A673 (cell line): ENCODE data around the gene P3H4. TPM values are rescaled to one million over a fixed set of nuclear protein-coding genes. Genes with fewer than 3 reads are reported as not detected.

Experiments
- BruUV-seq: library from RNA; stranded (reverse); fragments of 400-500 nt; replicated peaks from 2 replicates; lab custom pipeline; 2021; lab: Mats Ljungman, UMichigan
- CTCF ChIA-PET: fragments of 300-600 bp; sonication (Branson Sonifier 250); formaldehyde crosslinking; loops from one replicate; lab custom pipeline; 2022; ENCODE audit warnings: antibody characterized with exemption; lab: Charles Lee
- POLR2A ChIA-PET: fragments of 300-600 bp; sonication (Branson Sonifier 250); formaldehyde crosslinking; loops from one replicate; lab custom pipeline; 2022; ENCODE audit warnings: antibody characterized with exemption; ENCODE audit not compliant: low non-redundant PET; lab: Charles Lee
- DNase-seq: peaks from one replicate; pipeline ENCODE4 v3.0.0-alpha.2; 2015; ENCODE audit warnings: low spot score
- H3K27ac ChIP-seq: fragments of 200-600 bp; sonication (generic); 2 replicates; pipeline ENCODE4 v1.5.1; 2016; ENCODE audit warnings: mixed run types, low read depth, mild to moderate bottlenecking, mixed read lengths, antibody characterized with exemption, low read length; ENCODE audit not compliant: poor library complexity, severe bottlenecking
- H3K27me3 ChIP-seq: fragments of 200-600 bp; sonication (generic); replicated peaks from 2 replicates; pipeline ENCODE4 v1.6.1; 2017; ENCODE audit warnings: mixed run types, low read depth, mild to moderate bottlenecking, mixed read lengths, antibody characterized with exemption, low read length; ENCODE audit not compliant: insufficient read depth, poor library complexity
- H3K36me3 ChIP-seq: fragments of 200-600 bp; sonication (generic); 2 replicates; pipeline ENCODE4 v1.6.1; 2016; ENCODE audit warnings: mixed run types, mild to moderate bottlenecking, mixed read lengths, antibody characterized with exemption, low read length; ENCODE audit not compliant: insufficient read depth, poor library complexity, severe bottlenecking
- H3K4me1 ChIP-seq: fragments of 200-600 bp; sonication (generic); 2 replicates; pipeline ENCODE4 v1.6.1; 2017; ENCODE audit warnings: mixed run types, mild to moderate bottlenecking, mixed read lengths, antibody characterized with exemption, low read length; ENCODE audit not compliant: insufficient read depth, poor library complexity, severe bottlenecking
- H3K4me3 ChIP-seq: fragments of 200-600 bp; sonication (generic); 2 replicates; pipeline ENCODE4 v1.5.1; 2016; ENCODE audit warnings: low read depth, mixed run types, mild to moderate bottlenecking, mixed read lengths, low read length; ENCODE audit not compliant: poor library complexity, severe bottlenecking
- H3K9me3 ChIP-seq: fragments of 200-600 bp; sonication (generic); 2 replicates; pipeline ENCODE4 v1.6.1; 2016; ENCODE audit warnings: mixed run types, low read depth, mild to moderate bottlenecking, mixed read lengths, antibody characterized with exemption, low read length; ENCODE audit not compliant: poor library complexity, severe bottlenecking
- EZH2 ChIP-seq: fragments of 200-600 bp; sonication (generic); IDR thresholded peaks from 2 replicates; pipeline ENCODE4 v1.6.1; 2017; ENCODE audit warnings: borderline replicate concordance, low read depth, mild to moderate bottlenecking, mixed read lengths, antibody characterized with exemption, low read length; ENCODE audit not compliant: poor library complexity, severe bottlenecking
- intact Hi-C: fragments of 100-400 bp; cut with micrococcal nuclease; formaldehyde crosslinking; loops from one replicate; pipeline ENCODE4 v1.10.0; 2022; ENCODE audit not compliant: unreplicated experiment
- total RNA-seq: library from RNA; stranded (reverse); gene quantifications from 2 replicates; pipeline ENCODE4 v1.2.3, GENCODE V29; 2021
- TF ChIP-seq, protein P1 (sequence below): fragments of 300-800, 200-600 bp; sonication (generic); conservative IDR thresholded peaks from 2 replicates; pipeline ENCODE4 v1.5.1; 2017; ENCODE audit warnings: low read depth, mild to moderate bottlenecking, antibody characterized with exemption, low read length, moderate library complexity, mixed read lengths

Gene P3H4
- total RNA-seq, 1 experiment from 2014 or later = 5.9 TPM

DNA sequence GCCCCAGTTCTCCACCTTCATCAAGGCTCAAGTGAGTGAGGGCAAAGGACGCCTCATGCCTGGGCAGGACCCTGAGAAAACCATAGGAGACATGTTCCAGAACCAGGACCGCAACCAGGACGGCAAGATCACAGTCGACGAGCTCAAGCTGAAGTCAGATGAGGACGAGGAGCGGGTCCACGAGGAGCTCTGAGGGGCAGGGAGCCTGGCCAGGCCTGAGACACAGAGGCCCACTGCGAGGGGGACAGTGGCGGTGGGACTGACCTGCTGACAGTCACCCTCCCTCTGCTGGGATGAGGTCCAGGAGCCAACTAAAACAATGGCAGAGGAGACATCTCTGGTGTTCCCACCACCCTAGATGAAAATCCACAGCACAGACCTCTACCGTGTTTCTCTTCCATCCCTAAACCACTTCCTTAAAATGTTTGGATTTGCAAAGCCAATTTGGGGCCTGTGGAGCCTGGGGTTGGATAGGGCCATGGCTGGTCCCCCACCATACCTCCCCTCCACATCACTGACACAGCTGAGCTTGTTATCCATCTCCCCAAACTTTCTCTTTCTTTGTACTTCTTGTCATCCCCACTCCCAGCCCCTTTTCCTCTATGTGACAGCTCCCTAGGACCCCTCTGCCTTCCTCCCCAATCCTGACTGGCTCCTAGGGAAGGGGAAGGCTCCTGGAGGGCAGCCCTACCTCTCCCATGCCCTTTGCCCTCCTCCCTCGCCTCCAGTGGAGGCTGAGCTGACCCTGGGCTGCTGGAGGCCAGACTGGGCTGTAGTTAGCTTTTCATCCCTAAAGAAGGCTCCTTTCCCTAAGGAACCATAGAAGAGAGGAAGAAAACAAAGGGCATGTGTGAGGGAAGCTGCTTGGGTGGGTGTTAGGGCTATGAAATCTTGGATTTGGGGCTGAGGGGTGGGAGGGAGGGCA is 10.7 kb upstream of the P3H4 start:
- ChIA-PET CTCF (no interaction called here), POLR2A (no interaction called here)
- Histone ChIP-seq H3K27me3 (no peaks in the 10 kb centered on the region), H3K4me3 (no peak overlapping the region), H3K4me1 (no peaks in the 10 kb centered on the region), H3K36me3 (peaks cover 3% of the 10 kb centered on the region), H3K9me3 (no peaks in the 10 kb centered on the region), H3K27ac (no peak overlapping the region)
- DNase-seq = no peak
- no peak for TF ChIP-seq EZH2
- TF ChIP-seq, protein P1, sequence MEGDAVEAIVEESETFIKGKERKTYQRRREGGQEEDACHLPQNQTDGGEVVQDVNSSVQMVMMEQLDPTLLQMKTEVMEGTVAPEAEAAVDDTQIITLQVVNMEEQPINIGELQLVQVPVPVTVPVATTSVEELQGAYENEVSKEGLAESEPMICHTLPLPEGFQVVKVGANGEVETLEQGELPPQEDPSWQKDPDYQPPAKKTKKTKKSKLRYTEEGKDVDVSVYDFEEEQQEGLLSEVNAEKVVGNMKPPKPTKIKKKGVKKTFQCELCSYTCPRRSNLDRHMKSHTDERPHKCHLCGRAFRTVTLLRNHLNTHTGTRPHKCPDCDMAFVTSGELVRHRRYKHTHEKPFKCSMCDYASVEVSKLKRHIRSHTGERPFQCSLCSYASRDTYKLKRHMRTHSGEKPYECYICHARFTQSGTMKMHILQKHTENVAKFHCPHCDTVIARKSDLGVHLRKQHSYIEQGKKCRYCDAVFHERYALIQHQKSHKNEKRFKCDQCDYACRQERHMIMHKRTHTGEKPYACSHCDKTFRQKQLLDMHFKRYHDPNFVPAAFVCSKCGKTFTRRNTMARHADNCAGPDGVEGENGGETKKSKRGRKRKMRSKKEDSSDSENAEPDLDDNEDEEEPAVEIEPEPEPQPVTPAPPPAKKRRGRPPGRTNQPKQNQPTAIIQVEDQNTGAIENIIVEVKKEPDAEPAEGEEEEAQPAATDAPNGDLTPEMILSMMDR = no peak
- intact Hi-C loops = no loop called here
- no TSS peak for BruUV-seq

DNA sequence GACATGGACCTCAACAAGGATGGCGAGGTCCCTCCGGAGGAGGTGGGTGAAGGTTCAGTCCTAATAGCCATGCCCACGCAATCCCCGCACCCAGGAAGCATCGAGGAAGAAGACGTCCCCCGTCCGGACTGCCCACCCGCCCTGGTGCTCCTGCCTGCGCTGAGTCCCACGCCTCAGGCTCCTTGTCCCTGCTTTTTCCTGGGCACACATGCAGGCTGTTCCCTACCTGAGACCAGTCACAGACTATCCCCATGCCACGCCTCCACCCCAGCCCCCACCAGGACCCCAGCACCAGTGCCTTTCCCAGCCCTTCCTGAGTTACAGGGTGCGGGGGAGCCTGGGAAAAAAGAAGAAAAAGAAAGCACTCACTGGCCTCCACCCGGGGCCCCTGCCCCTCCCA is 10.0 kb upstream of the P3H4 start:
- H3K27ac ChIP-seq = no peak overlapping the region
- TF ChIP-seq, protein P1 = no peak
- no peak for TF ChIP-seq EZH2
- no peaks in the 10 kb centered on the region for H3K36me3 ChIP-seq
- H3K4me1 ChIP-seq = no peaks in the 10 kb centered on the region
- H3K4me3 ChIP-seq = no peak overlapping the region
- CTCF ChIA-PET = no interaction called here
- POLR2A ChIA-PET = no interaction called here
- intact Hi-C loops = no loop called here
- no TSS peak for BruUV-seq
- no peaks in the 10 kb centered on the region for H3K9me3 ChIP-seq
- no peak for DNase-seq
- H3K27me3 ChIP-seq = no peaks in the 10 kb centered on the region

DNA sequence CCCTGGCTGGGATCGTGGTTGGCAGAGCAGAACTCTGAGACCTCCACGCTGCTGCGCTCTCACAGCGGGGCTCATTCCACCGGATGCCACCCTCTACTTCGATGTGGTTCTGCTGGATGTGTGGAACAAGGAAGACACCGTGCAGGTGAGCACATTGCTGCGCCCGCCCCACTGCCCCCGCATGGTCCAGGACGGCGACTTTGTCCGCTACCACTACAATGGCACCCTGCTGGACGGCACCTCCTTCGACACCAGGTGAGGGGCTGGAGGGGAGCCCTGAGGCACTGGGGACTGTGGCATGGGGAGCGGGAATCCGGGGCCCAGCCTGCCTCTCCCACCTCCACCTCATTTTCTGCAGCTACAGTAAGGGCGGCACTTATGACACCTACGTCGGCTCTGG is 6.3 kb upstream of the P3H4 start:
- H3K4me3 ChIP-seq = no peak overlapping the region
- intact Hi-C loops = no loop called here
- H3K27me3 ChIP-seq = no peaks in the 10 kb centered on the region
- no peak for DNase-seq
- H3K27ac ChIP-seq = no peak overlapping the region
- ChIA-PET CTCF (no interaction called here), POLR2A (no interaction called here)
- no peak for TF ChIP-seq EZH2
- H3K4me1 ChIP-seq = no peaks in the 10 kb centered on the region
- no peaks in the 10 kb centered on the region for H3K9me3 ChIP-seq
- no peaks in the 10 kb centered on the region for H3K36me3 ChIP-seq
- no TSS peak for BruUV-seq
